IMR-90 (cell line): ENCODE data around the gene NUP50. TPM values are rescaled to one million over a fixed set of nuclear protein-coding genes. Genes with fewer than 3 reads are reported as not detected.

Source experiments
- ATAC-seq: fragments of 200-7000 bp; cut with Tn5 transposase; 2 replicates; pipeline ENCODE4 v1.9.1; 2020; ENCODE audit warnings: low read depth, mild to moderate bottlenecking, moderate library complexity
- BruUV-seq: library from RNA; stranded (reverse); fragments of 400-500 nt; replicated peaks from 2 replicates; lab custom pipeline; 2021; lab: Mats Ljungman, UMichigan
- CTCF ChIA-PET: fragments of 300-600 bp; formaldehyde crosslinking; extraction: SDS; loops from one replicate; lab custom pipeline; 2021; ENCODE audit warnings: antibody characterized with exemption; lab: Yijun Ruan, JAX
- POLR2A ChIA-PET: fragments of 300-600 bp; sonication (Branson Sonifier 250); formaldehyde crosslinking; loops from one replicate; lab custom pipeline; 2022; ENCODE audit warnings: antibody characterized with exemption; ENCODE audit not compliant: unreplicated experiment; lab: Charles Lee
- DNase-seq: peaks from one replicate; pipeline ENCODE4 v3.0.0; 2013
- H2AFZ ChIP-seq: replicated peaks from 2 replicates; pipeline ENCODE3; 2013; ENCODE audit warnings: low read length, mild to moderate bottlenecking; ENCODE audit not compliant: poor library complexity
- H2AK5ac ChIP-seq: 2 replicates; pipeline ENCODE4 v1.6.1; 2013; ENCODE audit warnings: low read depth, low read length, inconsistent platforms
- H2AK9ac ChIP-seq: replicated peaks from 2 replicates; pipeline ENCODE3; 2013; ENCODE audit warnings: mild to moderate bottlenecking, low read depth, low read length, moderate library complexity; ENCODE audit not compliant: poor library complexity
- H2BK120ac ChIP-seq: 2 replicates; pipeline ENCODE4 v1.6.1; 2013; ENCODE audit warnings: low read depth, low read length, inconsistent platforms
- H2BK15ac ChIP-seq: 3 replicates; pipeline ENCODE4 v1.6.1; 2013; ENCODE audit warnings: low read depth, low read length, inconsistent platforms
- H2BK20ac ChIP-seq: 2 replicates; pipeline ENCODE4 v1.6.1; 2013; ENCODE audit warnings: low read depth, mild to moderate bottlenecking, inconsistent platforms, low read length, moderate library complexity
- H2BK5ac ChIP-seq: 2 replicates; pipeline ENCODE4 v1.6.1; 2013; ENCODE audit warnings: mild to moderate bottlenecking, low read depth, low read length, inconsistent platforms; ENCODE audit not compliant: poor library complexity, severe bottlenecking
- H3K14ac ChIP-seq: replicated peaks from 2 replicates; pipeline ENCODE4 v1.6.1; 2013; ENCODE audit warnings: low read depth, low read length, inconsistent platforms
- H3K18ac ChIP-seq: 2 replicates; pipeline ENCODE4 v1.6.1; 2013; ENCODE audit warnings: low read depth, low read length, control low read depth
- H3K23ac ChIP-seq: 2 replicates; pipeline ENCODE4 v1.6.1; 2013; ENCODE audit warnings: low read depth, low read length, inconsistent platforms
- H3K27ac ChIP-seq: 2 replicates; pipeline ENCODE4 v1.5.1; 2013; ENCODE audit warnings: mild to moderate bottlenecking, control low read depth, low read length; ENCODE audit not compliant: insufficient read depth
- H3K27me3 ChIP-seq: 2 replicates; pipeline ENCODE4 v1.6.1; 2013; ENCODE audit warnings: low read length; ENCODE audit not compliant: control insufficient read depth, insufficient read depth
- H3K36me3 ChIP-seq: 2 replicates; pipeline ENCODE4 v1.6.1; 2013; ENCODE audit warnings: low read length, mixed read lengths; ENCODE audit not compliant: control insufficient read depth, insufficient read depth
- H3K4ac ChIP-seq: 2 replicates; pipeline ENCODE4 v1.6.1; 2013; ENCODE audit warnings: low read depth, low read length, inconsistent platforms
- H3K4me1 ChIP-seq: 2 replicates; pipeline ENCODE4 v1.6.1; 2013; ENCODE audit warnings: low read length, mixed read lengths; ENCODE audit not compliant: control insufficient read depth, insufficient read depth
- H3K4me2 ChIP-seq: 2 replicates; pipeline ENCODE4 v1.6.1; 2013; ENCODE audit warnings: low read depth, mild to moderate bottlenecking, control low read depth, low read length, moderate library complexity
- H3K4me3 ChIP-seq: 2 replicates; pipeline ENCODE4 v1.5.1; 2013; ENCODE audit warnings: low read depth, mild to moderate bottlenecking, control low read depth, low read length, moderate library complexity; ENCODE audit not compliant: insufficient read depth
- H3K56ac ChIP-seq: 2 replicates; pipeline ENCODE4 v1.6.1; 2013; ENCODE audit warnings: low read length, inconsistent platforms; ENCODE audit not compliant: insufficient read depth; ENCODE audit errors: extremely low read depth
- H3K79me1 ChIP-seq, 2 experiments: 2 replicates each; pipeline ENCODE4 v1.6.1; 2013; ENCODE audit warnings: low read length in 2 of 2, inconsistent platforms in 1 of 2, low read depth in 1 of 2
- H3K9ac ChIP-seq: 2 replicates; pipeline ENCODE4 v1.6.1; 2013; ENCODE audit warnings: low read depth, low read length, control low read depth
- H3K9me1 ChIP-seq: 2 replicates; pipeline ENCODE4 v1.6.1; 2013; ENCODE audit warnings: low read length, inconsistent platforms; ENCODE audit not compliant: insufficient read depth
- H3K9me3 ChIP-seq: 2 replicates; pipeline ENCODE4 v1.6.1; 2013; ENCODE audit warnings: low read length; ENCODE audit not compliant: control insufficient read depth, insufficient read depth
- H4K20me1 ChIP-seq: 2 replicates; pipeline ENCODE4 v1.6.1; 2013; ENCODE audit warnings: low read length, inconsistent platforms; ENCODE audit not compliant: insufficient read depth
- H4K5ac ChIP-seq: 2 replicates; pipeline ENCODE4 v1.6.1; 2013; ENCODE audit warnings: mild to moderate bottlenecking, low read depth, low read length, control low read depth
- H4K8ac ChIP-seq, 2 experiments: 2 replicates each; pipeline ENCODE4 v1.6.1; 2013; ENCODE audit warnings: low read depth in 2 of 2, low read length in 2 of 2, control low read depth in 1 of 2, inconsistent platforms in 1 of 2
- H4K91ac ChIP-seq: 2 replicates; pipeline ENCODE4 v1.6.1; 2013; ENCODE audit warnings: low read depth, low read length, inconsistent platforms; ENCODE audit not compliant: insufficient read depth
- CEBPB ChIP-seq: IDR thresholded peaks from 2 replicates; pipeline ENCODE4 v1.6.1; 2012; ENCODE audit warnings: low read depth, low read length, improper control_type of control experiment
- CHD1 ChIP-seq: IDR thresholded peaks from 2 replicates; pipeline ENCODE4 v1.6.1; 2012; ENCODE audit warnings: low read depth, low read length, improper control_type of control experiment
- MXI1 ChIP-seq: IDR thresholded peaks from 2 replicates; pipeline ENCODE4 v1.6.1; 2012; ENCODE audit warnings: low read depth, mild to moderate bottlenecking, low read length, moderate library complexity, borderline replicate concordance
- WGBS, 2 experiments: methylation state at CpG; one replicate each; pipeline versions ENCODE4 v1.1.5 to v1.1.7; 2013; ENCODE audit warnings: missing lambda C conversion rate in 2 of 2; ENCODE audit not compliant: insufficient read length in 1 of 2; ENCODE audit errors: extremely low coverage in 2 of 2; 5-methylcytosine and 5-hydroxymethylcytosine counted together
- dilution Hi-C: fragments of 300-500 bp; cut with HindIII; formaldehyde crosslinking; loops from one replicate; pipeline ENCODE4 v1.14.3; 2018; ENCODE audit warnings: low sequenced_read_pairs; ENCODE audit not compliant: unreplicated experiment
- in situ Hi-C: fragments of 300-500 bp; cut with MboI; formaldehyde crosslinking; loops from 3 replicates; pipeline ENCODE4 v1.14.3; 2019; ENCODE audit warnings: low sequenced_read_pairs, inconsistent platforms, mixed read lengths
- intact Hi-C: fragments of 100-400 bp; cut with micrococcal nuclease; formaldehyde crosslinking; loops from 2 replicates; pipeline ENCODE4 v1.10.0; 2022
- polyA plus RNA-seq, 3 experiments: library from polyadenylated mRNA; depleted of rRNA; stranded (reverse); fragments of >200 nt; gene quantifications; 2 replicates each; pipeline ENCODE4 v1.2.3, GENCODE V29; 2012; ENCODE audit warnings: low replicate concordance in 1 of 3
- total RNA-seq: library from RNA; depleted of rRNA; stranded (reverse); fragments of >200 nt; gene quantifications from 2 replicates; pipeline ENCODE4 v1.2.3, GENCODE V29; 2012
- TF ChIP-seq, protein P1 (sequence below): fragments of 150-350 bp; IDR thresholded peaks from 2 replicates; pipeline ENCODE4 v1.6.1; 2017; ENCODE audit warnings: mild to moderate bottlenecking, antibody characterized with exemption, low read length, low read depth

Gene NUP50
- total and polyA plus RNA-seq, 2 of the 4 experiments (the other 2 are of a cell fraction): 12.8 to 65.4 TPM

- DNase-seq: no peak
- Histone ChIP-seq H2BK5ac (no peak overlapping the region), H2AFZ (no peak overlapping the region), H3K79me1 (peaks cover 0 to 14% of the 10 kb centered on the region in 2 experiments; a peak in 3 of 4 replicates), H3K4me1 (peaks cover 15% of the 10 kb centered on the region), H3K56ac (no peak overlapping the region), H3K27ac (no peak overlapping the region), H3K4me3 (no peak overlapping the region), H3K18ac (no peak overlapping the region), H2BK120ac (no peak overlapping the region), H3K4ac (no peak overlapping the region), H3K23ac (no peak overlapping the region), H3K9me3 (no peaks in the 10 kb centered on the region), H3K14ac (no peak overlapping the region), H3K9me1 (peaks cover 10% of the 10 kb centered on the region), H3K36me3 (peaks cover 43% of the 10 kb centered on the region), H2BK20ac (no peak overlapping the region), H3K9ac (no peak overlapping the region), H4K91ac (no peak overlapping the region), H2BK15ac (no peak overlapping the region), H4K20me1 (peaks cover 19% of the 10 kb centered on the region), H2AK9ac (no peak overlapping the region), H4K8ac (no peak overlapping the region), H4K5ac (no peak overlapping the region), H3K27me3 (no peaks in the 10 kb centered on the region), H2AK5ac (no peak overlapping the region; the same call in 1 of the 2 replicates), H3K4me2 (no peak overlapping the region)
- no peak for TF ChIP-seq CEBPB
- TF ChIP-seq, protein P1, sequence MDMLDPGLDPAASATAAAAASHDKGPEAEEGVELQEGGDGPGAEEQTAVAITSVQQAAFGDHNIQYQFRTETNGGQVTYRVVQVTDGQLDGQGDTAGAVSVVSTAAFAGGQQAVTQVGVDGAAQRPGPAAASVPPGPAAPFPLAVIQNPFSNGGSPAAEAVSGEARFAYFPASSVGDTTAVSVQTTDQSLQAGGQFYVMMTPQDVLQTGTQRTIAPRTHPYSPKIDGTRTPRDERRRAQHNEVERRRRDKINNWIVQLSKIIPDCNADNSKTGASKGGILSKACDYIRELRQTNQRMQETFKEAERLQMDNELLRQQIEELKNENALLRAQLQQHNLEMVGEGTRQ: no peak
- no peak for TF ChIP-seq CHD1
- TF ChIP-seq MXI1: no peak
- in situ Hi-C loops (no loop called here), intact Hi-C loops (no loop called here), dilution Hi-C loops (no loop called here)
- no TSS peak for BruUV-seq
- ChIA-PET CTCF (no interaction called here), POLR2A (no interaction called here)
- 95% methylated on average over 25 of the region's 34 CpGs; no CpG with 5 or more reads in 1 of the 2 experiments for WGBS, 2 experiments
- ATAC-seq: no peak
These were observed 33.3 kb downstream of the NUP50 start for GRCh38 chr22:45196926-45197605.
